ENCODE results near the gene CTIF. TPM values are rescaled to one million over a fixed set of nuclear protein-coding genes. Genes with fewer than 3 reads are reported as not detected.

The CTIF gene
- total and polyA plus RNA-seq, 2 experiments from 2014 or later: 8.6 to 14.4 TPM

DNA sequence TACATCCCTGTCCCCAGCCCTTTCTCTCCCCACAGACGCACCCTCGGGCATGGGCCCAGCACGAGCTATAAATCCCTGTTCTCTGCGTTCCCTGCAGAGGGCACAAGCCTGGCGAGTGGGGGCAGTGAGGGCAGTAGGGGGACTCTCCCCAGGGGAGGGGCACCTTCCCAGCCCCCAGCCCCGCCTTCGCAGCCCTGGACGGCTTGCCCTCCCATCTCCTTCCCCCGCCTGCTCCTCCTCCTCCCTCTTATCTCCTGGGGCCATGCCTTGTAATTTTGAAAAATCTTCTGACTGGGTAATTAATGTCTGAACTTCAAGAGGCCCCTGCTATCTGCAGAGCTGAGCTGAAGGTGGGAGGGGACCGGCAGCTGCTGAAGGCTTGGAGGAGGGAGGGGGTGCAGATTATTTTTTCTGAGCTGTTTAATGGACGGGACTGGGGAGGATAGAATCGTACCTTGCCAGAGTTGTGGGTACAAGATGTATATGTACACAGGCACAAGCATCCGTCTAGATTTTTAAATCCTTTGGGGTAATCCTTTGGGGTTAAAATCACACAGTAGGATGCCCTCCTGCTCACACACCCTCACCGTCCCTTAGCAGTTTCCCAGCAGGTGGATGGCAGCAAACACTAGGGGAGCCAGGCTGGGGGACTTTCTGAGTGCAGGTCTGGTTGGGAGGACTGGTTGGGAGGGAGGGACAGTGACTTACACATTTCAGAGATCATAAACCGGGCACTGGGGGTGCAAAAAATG is 290.0 kb downstream of the CTIF start:
- H3K4me3 Mint-ChIP-seq: no peak overlapping the region; the same call in 1 of the 3 replicates
- peak overlapping the region; percentile 77; the same call in 1 of the 2 replicates for H3K27ac Mint-ChIP-seq
- no peaks in the 10 kb centered on the region for H4K20me1 ChIP-seq (replicated peaks; ENCODE audit: insufficient read depth)
- H3K4me3 ChIP-seq: no peak overlapping the region
- H3K9me3 Mint-ChIP-seq: peaks cover under 1% of the 10 kb centered on the region; the same call in 2 of the 3 replicates
- H3F3A ChIP-seq (replicated peaks; ENCODE audit: low read depth): 0 out of 2 replicates have a peak, but pooled peaks cover 8% of the 10 kb centered on the region
- H2AFZ ChIP-seq: no peak overlapping the region
- ATAC-seq: peak; percentile 22
- TF ChIP-seq POLR2AphosphoS5 (IDR thresholded peaks at IDR 0.05; ENCODE audit: low read depth): no peak
- TF ChIP-seq, protein P1, sequence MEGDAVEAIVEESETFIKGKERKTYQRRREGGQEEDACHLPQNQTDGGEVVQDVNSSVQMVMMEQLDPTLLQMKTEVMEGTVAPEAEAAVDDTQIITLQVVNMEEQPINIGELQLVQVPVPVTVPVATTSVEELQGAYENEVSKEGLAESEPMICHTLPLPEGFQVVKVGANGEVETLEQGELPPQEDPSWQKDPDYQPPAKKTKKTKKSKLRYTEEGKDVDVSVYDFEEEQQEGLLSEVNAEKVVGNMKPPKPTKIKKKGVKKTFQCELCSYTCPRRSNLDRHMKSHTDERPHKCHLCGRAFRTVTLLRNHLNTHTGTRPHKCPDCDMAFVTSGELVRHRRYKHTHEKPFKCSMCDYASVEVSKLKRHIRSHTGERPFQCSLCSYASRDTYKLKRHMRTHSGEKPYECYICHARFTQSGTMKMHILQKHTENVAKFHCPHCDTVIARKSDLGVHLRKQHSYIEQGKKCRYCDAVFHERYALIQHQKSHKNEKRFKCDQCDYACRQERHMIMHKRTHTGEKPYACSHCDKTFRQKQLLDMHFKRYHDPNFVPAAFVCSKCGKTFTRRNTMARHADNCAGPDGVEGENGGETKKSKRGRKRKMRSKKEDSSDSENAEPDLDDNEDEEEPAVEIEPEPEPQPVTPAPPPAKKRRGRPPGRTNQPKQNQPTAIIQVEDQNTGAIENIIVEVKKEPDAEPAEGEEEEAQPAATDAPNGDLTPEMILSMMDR (conservative IDR thresholded peaks at IDR 0.05; ENCODE audit: low read depth in 2 of 2): peak in 1 of 2 experiments; percentile 23; a peak in 1 of 4 replicates
- TF ChIP-seq EZH2phosphoT487 (IDR thresholded peaks at IDR 0.05; ENCODE audit: unreplicated experiment): no peak
- TF ChIP-seq REST (IDR thresholded peaks at IDR 0.05; ENCODE audit: unreplicated experiment): no peak
- no peak for DNase-seq (ENCODE audit: low spot score)
- no peaks in the 10 kb centered on the region for H3K36me3 ChIP-seq (ENCODE audit: insufficient read depth)
- peak overlapping the region; percentile 78 for H3K4me2 ChIP-seq
- H3K9me2 ChIP-seq (ENCODE audit: insufficient read depth): no peaks in the 10 kb centered on the region
- H3K27ac ChIP-seq (ENCODE audit: low read depth): 0 out of 2 replicates have a peak overlapping the region, but pooled peaks have one; percentile 47
- no peaks in the 10 kb centered on the region for H3K79me2 ChIP-seq (replicated peaks; ENCODE audit: insufficient read depth)
- H3K27me3 Mint-ChIP-seq (ENCODE audit: insufficient read depth, low read depth, poor library complexity): peaks cover 24% of the 10 kb centered on the region
- peaks cover under 1% of the 10 kb centered on the region; the same call in 1 of the 3 replicates for H3K36me3 Mint-ChIP-seq (ENCODE audit: low read depth)
- H3K4me1 Mint-ChIP-seq: peaks cover 66% of the 10 kb centered on the region
- H3K4me1 ChIP-seq (ENCODE audit: insufficient read depth): peaks cover 41% of the 10 kb centered on the region
- H3K27me3 ChIP-seq (ENCODE audit: insufficient read depth): no peaks in the 10 kb centered on the region

- Histone ChIP-seq H3K4me2 (peak overlapping the region; percentile 78), H3K4me3 (no peak overlapping the region), H3K27ac (ENCODE audit: low read depth) (no peak overlapping the region), H3K9me2 (ENCODE audit: insufficient read depth) (no peaks in the 10 kb centered on the region), H3F3A (replicated peaks; ENCODE audit: low read depth) (0 out of 2 replicates have a peak, but pooled peaks cover 8% of the 10 kb centered on the region), H3K36me3 (ENCODE audit: insufficient read depth) (no peaks in the 10 kb centered on the region), H4K20me1 (replicated peaks; ENCODE audit: insufficient read depth) (no peaks in the 10 kb centered on the region), H3K27me3 (ENCODE audit: insufficient read depth) (no peaks in the 10 kb centered on the region), H3K4me1 (ENCODE audit: insufficient read depth) (peaks cover 41% of the 10 kb centered on the region), H3K79me2 (replicated peaks; ENCODE audit: insufficient read depth) (no peaks in the 10 kb centered on the region), H2AFZ (no peak overlapping the region)
- Mint-ChIP-seq H3K4me1 (peaks cover 74% of the 10 kb centered on the region), H3K27ac (no peak overlapping the region; the same call in 1 of the 2 replicates), H3K4me3 (no peak overlapping the region; the same call in 2 of the 3 replicates), H3K27me3 (ENCODE audit: insufficient read depth, low read depth, poor library complexity) (peaks cover 25% of the 10 kb centered on the region), H3K9me3 (no peaks in the 10 kb centered on the region; the same call in 1 of the 3 replicates), H3K36me3 (ENCODE audit: low read depth) (no peaks in the 10 kb centered on the region; the same call in 2 of the 3 replicates)
- peak; percentile 70 for DNase-seq (ENCODE audit: low spot score)
- ATAC-seq: peak; percentile 44
- TF ChIP-seq POLR2AphosphoS5 (IDR thresholded peaks at IDR 0.05; ENCODE audit: low read depth) (no peak), EZH2 (IDR thresholded peaks at IDR 0.05; ENCODE audit: low read depth, unreplicated experiment) (no peak)
- TF ChIP-seq, protein P2, sequence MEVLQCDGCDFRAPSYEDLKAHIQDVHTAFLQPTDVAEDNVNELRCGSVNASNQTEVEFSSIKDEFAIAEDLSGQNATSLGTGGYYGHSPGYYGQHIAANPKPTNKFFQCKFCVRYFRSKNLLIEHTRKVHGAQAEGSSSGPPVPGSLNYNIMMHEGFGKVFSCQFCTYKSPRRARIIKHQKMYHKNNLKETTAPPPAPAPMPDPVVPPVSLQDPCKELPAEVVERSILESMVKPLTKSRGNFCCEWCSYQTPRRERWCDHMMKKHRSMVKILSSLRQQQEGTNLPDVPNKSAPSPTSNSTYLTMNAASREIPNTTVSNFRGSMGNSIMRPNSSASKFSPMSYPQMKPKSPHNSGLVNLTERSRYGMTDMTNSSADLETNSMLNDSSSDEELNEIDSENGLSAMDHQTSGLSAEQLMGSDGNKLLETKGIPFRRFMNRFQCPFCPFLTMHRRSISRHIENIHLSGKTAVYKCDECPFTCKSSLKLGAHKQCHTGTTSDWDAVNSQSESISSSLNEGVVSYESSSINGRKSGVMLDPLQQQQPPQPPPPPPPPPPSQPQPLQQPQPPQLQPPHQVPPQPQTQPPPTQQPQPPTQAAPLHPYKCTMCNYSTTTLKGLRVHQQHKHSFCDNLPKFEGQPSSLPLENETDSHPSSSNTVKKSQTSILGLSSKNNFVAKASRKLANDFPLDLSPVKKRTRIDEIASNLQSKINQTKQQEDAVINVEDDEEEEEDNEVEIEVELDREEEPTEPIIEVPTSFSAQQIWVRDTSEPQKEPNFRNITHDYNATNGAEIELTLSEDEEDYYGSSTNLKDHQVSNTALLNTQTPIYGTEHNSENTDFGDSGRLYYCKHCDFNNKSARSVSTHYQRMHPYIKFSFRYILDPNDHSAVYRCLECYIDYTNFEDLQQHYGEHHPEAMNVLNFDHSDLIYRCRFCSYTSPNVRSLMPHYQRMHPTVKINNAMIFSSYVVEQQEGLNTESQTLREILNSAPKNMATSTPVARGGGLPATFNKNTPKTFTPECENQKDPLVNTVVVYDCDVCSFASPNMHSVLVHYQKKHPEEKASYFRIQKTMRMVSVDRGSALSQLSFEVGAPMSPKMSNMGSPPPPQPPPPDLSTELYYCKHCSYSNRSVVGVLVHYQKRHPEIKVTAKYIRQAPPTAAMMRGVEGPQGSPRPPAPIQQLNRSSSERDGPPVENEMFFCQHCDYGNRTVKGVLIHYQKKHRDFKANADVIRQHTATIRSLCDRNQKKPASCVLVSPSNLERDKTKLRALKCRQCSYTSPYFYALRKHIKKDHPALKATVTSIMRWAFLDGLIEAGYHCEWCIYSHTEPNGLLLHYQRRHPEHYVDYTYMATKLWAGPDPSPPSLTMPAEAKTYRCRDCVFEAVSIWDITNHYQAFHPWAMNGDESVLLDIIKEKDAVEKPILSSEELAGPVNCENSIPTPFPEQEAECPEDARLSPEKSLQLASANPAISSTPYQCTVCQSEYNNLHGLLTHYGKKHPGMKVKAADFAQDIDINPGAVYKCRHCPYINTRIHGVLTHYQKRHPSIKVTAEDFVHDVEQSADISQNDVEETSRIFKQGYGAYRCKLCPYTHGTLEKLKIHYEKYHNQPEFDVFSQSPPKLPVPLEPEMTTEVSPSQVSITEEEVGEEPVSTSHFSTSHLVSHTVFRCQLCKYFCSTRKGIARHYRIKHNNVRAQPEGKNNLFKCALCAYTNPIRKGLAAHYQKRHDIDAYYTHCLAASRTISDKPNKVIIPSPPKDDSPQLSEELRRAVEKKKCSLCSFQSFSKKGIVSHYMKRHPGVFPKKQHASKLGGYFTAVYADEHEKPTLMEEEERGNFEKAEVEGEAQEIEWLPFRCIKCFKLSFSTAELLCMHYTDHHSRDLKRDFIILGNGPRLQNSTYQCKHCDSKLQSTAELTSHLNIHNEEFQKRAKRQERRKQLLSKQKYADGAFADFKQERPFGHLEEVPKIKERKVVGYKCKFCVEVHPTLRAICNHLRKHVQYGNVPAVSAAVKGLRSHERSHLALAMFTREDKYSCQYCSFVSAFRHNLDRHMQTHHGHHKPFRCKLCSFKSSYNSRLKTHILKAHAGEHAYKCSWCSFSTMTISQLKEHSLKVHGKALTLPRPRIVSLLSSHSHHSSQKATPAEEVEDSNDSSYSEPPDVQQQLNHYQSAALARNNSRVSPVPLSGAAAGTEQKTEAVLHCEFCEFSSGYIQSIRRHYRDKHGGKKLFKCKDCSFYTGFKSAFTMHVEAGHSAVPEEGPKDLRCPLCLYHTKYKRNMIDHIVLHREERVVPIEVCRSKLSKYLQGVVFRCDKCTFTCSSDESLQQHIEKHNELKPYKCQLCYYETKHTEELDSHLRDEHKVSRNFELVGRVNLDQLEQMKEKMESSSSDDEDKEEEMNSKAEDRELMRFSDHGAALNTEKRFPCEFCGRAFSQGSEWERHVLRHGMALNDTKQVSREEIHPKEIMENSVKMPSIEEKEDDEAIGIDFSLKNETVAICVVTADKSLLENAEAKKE (CRISPR knock-in tag; IDR thresholded peaks at IDR 0.05): peak; percentile 42; the same call in 1 of the 2 replicates
Measured at GRCh38 chr18:48829443-48830149, 290.8 kb downstream of the CTIF start.
